Airway epithelial cell (primary cell): ENCODE data around the gene TANC2. TPM values are rescaled to one million over a fixed set of nuclear protein-coding genes. Genes with fewer than 3 reads are reported as not detected.

Experiments used
- total RNA-seq: library from RNA; depleted of rRNA; stranded (reverse); fragments of >200 nt; gene quantifications from 2 replicates; pipeline ENCODE4 v1.2.3, GENCODE V29; 2015

TANC2 gene
- total RNA-seq = 14.9 and 30.1 TPM in 2 replicates

DNA sequence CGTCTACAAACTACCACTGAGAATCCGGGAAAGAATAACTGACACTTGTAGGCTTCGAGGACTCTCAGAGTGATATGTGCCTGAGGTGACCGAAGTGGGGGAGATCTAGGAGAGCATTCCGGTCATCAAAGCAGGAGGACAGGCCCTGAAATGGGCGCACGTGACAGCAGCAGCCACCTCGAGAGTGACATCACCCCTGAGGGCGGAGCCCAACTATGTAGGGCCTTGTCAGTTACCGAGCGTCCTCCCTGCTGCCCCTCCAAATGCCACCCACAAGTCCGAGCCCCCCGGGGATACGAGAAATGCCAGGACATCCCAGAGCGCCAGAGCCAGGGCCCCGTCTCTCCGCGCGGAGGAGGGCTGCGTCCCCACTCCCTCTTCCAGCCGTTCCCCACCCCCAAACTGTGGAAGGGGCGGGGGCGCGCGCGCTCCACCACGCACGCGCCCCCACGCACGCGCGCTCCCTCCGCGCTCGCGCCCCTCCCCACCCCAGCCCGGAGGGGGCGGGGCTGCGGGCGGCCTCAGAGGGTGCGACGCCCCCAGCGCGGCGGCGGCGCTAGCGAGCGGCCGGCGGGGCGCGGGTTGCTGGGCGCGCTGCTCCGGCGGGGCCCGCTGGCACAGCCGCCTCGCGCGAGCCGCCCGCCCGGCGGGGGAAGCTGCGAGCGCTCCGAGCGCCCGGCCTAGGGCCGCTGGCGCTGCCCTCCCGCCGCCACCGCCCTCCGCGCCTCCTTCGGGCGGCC is at the start of gene TANC2:
TANC2 (plus strand) TSS at position 550 of the 740 bp plus-strand sequence. CDS start 43,325 bp downstream, outside the sequence.

Other genes with a start within 250 kb of the TANC2 start
- gene MARCHF10, start 157.9 kb upstream of the TANC2 start, total RNA-seq = not detected in 2 replicates